OCI-LY7 (cell line): ENCODE measurements around the gene SNX2. TPM values are rescaled to one million over a fixed set of nuclear protein-coding genes. Genes with fewer than 3 reads are reported as not detected.

ENCODE experiments used
- BruUV-seq: library from RNA; stranded (reverse); fragments of 400-500 nt; replicated peaks from 2 replicates; lab custom pipeline; 2021; lab: Mats Ljungman, UMichigan
- CTCF ChIA-PET: fragments of 300-600 bp; sonication (Branson Sonifier 250); formaldehyde crosslinking; loops from one replicate; lab custom pipeline; 2022; ENCODE audit warnings: antibody characterized with exemption; ENCODE audit not compliant: unreplicated experiment; lab: Charles Lee
- POLR2A ChIA-PET: fragments of 300-600 bp; sonication (Branson Sonifier 250); formaldehyde crosslinking; loops from one replicate; lab custom pipeline; 2022; ENCODE audit warnings: antibody characterized with exemption; lab: Charles Lee
- DNase-seq: peaks from one replicate; pipeline ENCODE4 v3.0.0-alpha.2; 2015; ENCODE audit warnings: low spot score
- H2AFZ ChIP-seq: fragments of 200-600 bp; sonication (generic), shearing (Covaris generic); 2 replicates; pipeline ENCODE4 v1.6.1; 2014; ENCODE audit warnings: mild to moderate bottlenecking, antibody characterized with exemption, low read length, moderate library complexity
- H3K27ac ChIP-seq: fragments of 200-600 bp; sonication (generic); 2 replicates; pipeline ENCODE4 v1.5.1; 2014; ENCODE audit warnings: mixed run types, low read depth, mild to moderate bottlenecking, moderate library complexity, low read length, inconsistent platforms; ENCODE audit not compliant: poor library complexity, severe bottlenecking
- H3K36me3 ChIP-seq: fragments of 200-600 bp; sonication (generic); 2 replicates; pipeline ENCODE4 v1.6.1; 2014; ENCODE audit warnings: mild to moderate bottlenecking, antibody characterized with exemption, low read length, moderate library complexity, mixed read lengths; ENCODE audit not compliant: insufficient read depth
- H3K4me1 ChIP-seq: fragments of 200-600 bp; sonication (generic); 2 replicates; pipeline ENCODE4 v1.5.1; 2014; ENCODE audit warnings: mild to moderate bottlenecking, low read length; ENCODE audit not compliant: insufficient read depth, poor library complexity, severe bottlenecking
- H3K4me2 ChIP-seq: fragments of 200-600 bp; sonication (generic); 2 replicates; pipeline ENCODE4 v1.6.1; 2014; ENCODE audit warnings: mild to moderate bottlenecking, low read length
- H3K4me3 ChIP-seq: fragments of 200-600 bp; sonication (generic); 2 replicates; pipeline ENCODE4 v1.5.1; 2014; ENCODE audit warnings: mild to moderate bottlenecking, low read depth, low read length; ENCODE audit not compliant: poor library complexity, severe bottlenecking
- H3K79me2 ChIP-seq: fragments of 200-600 bp; sonication (generic); 2 replicates; pipeline ENCODE4 v1.6.1; 2016; ENCODE audit warnings: low read depth, mild to moderate bottlenecking, low read length, moderate library complexity, mixed read lengths; ENCODE audit not compliant: insufficient read depth
- H3K9me2 ChIP-seq: fragments of 200-600 bp; sonication (generic); 2 replicates; pipeline ENCODE4 v1.6.1; 2016; ENCODE audit warnings: mild to moderate bottlenecking, low read length, mixed read lengths; ENCODE audit not compliant: insufficient read depth
- H3K9me3 ChIP-seq: fragments of 200-600 bp; sonication (generic); 2 replicates; pipeline ENCODE4 v1.6.1; 2014; ENCODE audit warnings: mild to moderate bottlenecking, mixed run types, low read length, mixed read lengths
- H4K20me1 ChIP-seq: fragments of 200-600 bp; sonication (generic); 2 replicates; pipeline ENCODE4 v1.6.1; 2014; ENCODE audit warnings: mild to moderate bottlenecking, antibody characterized with exemption, low read length, moderate library complexity, mixed read lengths; ENCODE audit not compliant: insufficient read depth
- CTCF ChIP-seq: fragments of 200-600 bp; sonication (generic); conservative IDR thresholded peaks from 2 replicates; pipeline ENCODE4 v1.5.1; 2014; ENCODE audit warnings: mild to moderate bottlenecking, antibody characterized with exemption, low read length, moderate library complexity, mixed read lengths
- EZH2phosphoT487 ChIP-seq: fragments of 200-600 bp; sonication (generic); IDR thresholded peaks from 2 replicates; pipeline ENCODE4 v1.6.1; 2018; ENCODE audit warnings: low read depth, borderline replicate concordance, mild to moderate bottlenecking, mixed run types, antibody characterized with exemption, low read length, moderate library complexity, mixed read lengths
- intact Hi-C: fragments of 100-400 bp; cut with micrococcal nuclease; formaldehyde crosslinking; loops from one replicate; pipeline ENCODE4 v1.10.0; 2022; ENCODE audit not compliant: unreplicated experiment
- total RNA-seq, 2 experiments: library from RNA; depleted of rRNA in 1 of 2; stranded (reverse); fragments of >200 nt in 1 of 2; shearing (Covaris generic) in 1 of 2; gene quantifications; 2 replicates each; pipeline ENCODE4 v1.2.3, GENCODE V29; 2014 to 2022

The SNX2 gene
- total RNA-seq, 2 experiments from 2014 or later: 47.1 to 78.3 TPM

DNA sequence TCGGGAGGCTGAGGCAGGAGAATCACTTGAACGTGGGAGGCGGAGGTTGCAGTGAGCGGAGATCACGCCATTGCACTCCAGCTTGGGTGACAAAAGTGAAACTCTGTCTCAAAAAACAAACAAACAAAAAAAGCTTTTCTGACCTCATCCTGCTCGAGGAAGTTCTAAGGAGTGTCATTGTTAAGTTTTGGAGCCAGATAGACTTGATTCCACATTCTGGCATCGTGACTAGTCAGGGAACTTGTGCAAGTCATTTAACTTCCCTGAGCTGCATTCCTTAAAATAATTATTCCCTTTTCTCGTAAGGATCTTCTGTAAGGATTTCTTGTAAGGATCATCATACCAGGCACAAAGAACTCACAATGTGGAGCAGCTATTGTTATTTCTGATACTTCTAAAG is 96.8 kb downstream of the SNX2 start:
- Histone ChIP-seq H3K9me2 (no peaks in the 10 kb centered on the region), H3K4me3 (no peak overlapping the region), H3K27ac (no peak overlapping the region), H2AFZ (no peak overlapping the region), H3K4me1 (no peaks in the 10 kb centered on the region), H3K36me3 (no peaks in the 10 kb centered on the region), H3K79me2 (no peaks in the 10 kb centered on the region), H3K4me2 (no peak overlapping the region), H4K20me1 (no peaks in the 10 kb centered on the region), H3K9me3 (no peaks in the 10 kb centered on the region)
- DNase-seq: no peak
- CTCF ChIA-PET: no interaction called here
- intact Hi-C loops: no loop called here
- no TSS peak for BruUV-seq
- no peak for TF ChIP-seq EZH2phosphoT487
- TF ChIP-seq CTCF: no peak
- POLR2A ChIA-PET: interaction anchor here (1.1 kb wide), 1 partner anchor 21 kb away, joined by 4 read pairs; no protein-coding TSS in a partner anchor

DNA sequence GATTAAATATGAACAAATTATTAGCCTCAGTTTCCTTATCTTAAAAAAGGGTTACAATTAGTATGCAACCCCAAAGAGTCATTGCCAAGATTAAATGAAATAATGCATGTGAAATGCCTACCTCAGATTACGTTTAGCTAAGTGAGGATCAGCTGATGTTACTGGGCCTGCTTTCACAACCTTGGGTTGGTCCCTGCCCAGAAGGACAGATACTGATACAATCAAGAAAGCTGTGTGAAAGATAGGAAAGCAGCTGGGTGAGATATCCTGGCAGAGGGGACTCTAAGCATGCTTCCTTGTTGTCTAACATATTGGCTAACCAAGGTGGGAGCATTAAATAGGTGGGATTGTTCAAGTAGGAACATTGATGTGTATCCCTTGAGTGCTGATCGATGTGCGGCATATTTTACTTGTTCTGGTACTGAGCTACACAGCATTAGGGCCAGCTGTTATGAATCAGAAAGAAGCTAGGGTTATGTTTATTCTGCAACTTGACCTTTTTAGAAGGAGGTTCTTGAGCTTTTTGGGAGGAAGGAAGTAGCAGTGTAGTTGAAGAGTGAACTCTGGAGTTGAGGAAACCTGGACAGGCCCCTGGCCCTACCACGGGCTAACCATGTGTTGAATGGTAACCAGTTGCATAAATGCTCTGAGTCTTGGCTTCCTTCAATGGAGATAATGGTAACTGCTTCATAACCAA is 99.4 kb downstream of the SNX2 start:
- H3K4me2 ChIP-seq: no peak overlapping the region
- CTCF ChIA-PET: no interaction called here

More for the DNA sequence above, 99.4 kb downstream of the SNX2 start:
- no peaks in the 10 kb centered on the region for H3K79me2 ChIP-seq
- no peaks in the 10 kb centered on the region for H3K9me2 ChIP-seq
- H3K9me3 ChIP-seq: no peaks in the 10 kb centered on the region
- no peak for DNase-seq
- POLR2A ChIA-PET: interaction anchor here (0.7 to 1.1 kb wide), 2 partner anchors 27 to 1722 kb away, joined by 3 to 5 read pairs; no protein-coding TSS in a partner anchor
- no peaks in the 10 kb centered on the region for H3K36me3 ChIP-seq
- no peak overlapping the region for H3K27ac ChIP-seq
- H3K4me3 ChIP-seq: no peak overlapping the region
- intact Hi-C loops: no loop called here
- BruUV-seq: no TSS peak
- no peak for TF ChIP-seq CTCF
- no peak for TF ChIP-seq EZH2phosphoT487
- no peak overlapping the region for H2AFZ ChIP-seq
- no peaks in the 10 kb centered on the region for H4K20me1 ChIP-seq
- peaks cover 8% of the 10 kb centered on the region for H3K4me1 ChIP-seq
